HS-27A (cell line): Measurements from ENCODE around the gene TOP1.

Source experiments
- DNase-seq: peaks from one replicate; pipeline ENCODE4 v3.0.0-alpha.2; 2012; ENCODE audit warnings: low read depth, missing footprints

The TOP1 gene

DNA sequence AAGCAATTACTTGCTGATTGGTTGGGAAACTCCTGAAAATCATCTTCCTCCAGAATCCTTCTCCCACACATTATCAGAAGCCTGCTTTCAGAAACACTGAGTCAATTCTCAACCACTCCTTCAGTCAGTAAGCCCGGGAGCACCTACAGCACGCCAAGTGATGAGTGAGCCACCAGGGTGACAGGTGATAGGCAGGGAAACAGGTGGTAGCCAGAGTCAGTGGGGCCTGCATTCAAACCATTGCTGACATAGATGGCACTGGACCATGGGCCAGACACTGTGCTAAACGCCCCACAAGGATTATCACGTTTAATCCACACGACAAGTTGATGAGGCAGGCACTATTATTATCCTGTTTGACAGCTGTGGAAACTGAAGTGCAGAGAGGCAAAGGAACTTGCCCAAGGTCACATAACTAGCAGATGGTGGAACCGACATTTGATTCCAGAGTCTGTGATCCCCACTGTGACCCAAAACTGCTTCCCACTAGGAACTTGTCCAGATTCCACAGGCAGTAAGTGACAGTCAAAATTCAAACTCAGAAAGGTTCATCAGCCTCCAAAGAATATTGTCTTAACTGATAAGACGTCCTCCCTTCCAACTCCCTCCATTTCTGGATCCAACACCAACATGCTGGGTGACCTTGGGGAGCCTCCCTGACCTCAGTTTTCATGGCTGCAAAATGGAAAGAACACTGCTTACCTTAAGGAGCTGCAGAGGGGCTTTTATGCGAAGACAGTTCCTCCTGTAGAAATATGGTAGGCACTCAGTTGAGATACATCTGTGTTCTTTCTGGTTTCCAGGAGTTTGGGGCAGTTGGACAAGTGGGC is 23.9 kb upstream of the TOP1 start:
- no peak for DNase-seq

DNA sequence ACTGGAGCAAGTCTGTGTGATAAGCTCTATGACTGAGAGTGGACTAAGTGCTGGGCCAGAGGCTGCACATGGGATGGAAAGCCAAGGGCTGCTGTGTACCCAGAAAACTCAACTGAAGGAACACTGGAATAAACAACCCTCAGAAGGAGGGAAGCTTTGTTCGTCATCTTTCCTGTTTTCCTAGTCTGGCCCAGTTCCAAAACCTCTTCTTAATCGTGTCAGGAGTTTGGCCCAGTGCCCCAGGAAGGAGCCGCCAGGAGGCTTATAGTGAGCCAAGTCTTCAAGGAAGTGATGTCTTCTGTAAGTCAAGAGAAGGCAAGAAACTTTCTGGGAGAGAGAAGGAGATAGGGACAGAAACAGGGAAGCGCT is 23.3 kb upstream of the TOP1 start:
- DNase-seq, result peak; percentile 92

GRCh38 chr20:41006126-41006935 is 22.3 kb upstream of the TOP1 start:
- DNase-seq, result no peak

GRCh38 chr20:41006936-41007474 is 21.6 kb upstream of the TOP1 start:
- no peak for DNase-seq

DNA sequence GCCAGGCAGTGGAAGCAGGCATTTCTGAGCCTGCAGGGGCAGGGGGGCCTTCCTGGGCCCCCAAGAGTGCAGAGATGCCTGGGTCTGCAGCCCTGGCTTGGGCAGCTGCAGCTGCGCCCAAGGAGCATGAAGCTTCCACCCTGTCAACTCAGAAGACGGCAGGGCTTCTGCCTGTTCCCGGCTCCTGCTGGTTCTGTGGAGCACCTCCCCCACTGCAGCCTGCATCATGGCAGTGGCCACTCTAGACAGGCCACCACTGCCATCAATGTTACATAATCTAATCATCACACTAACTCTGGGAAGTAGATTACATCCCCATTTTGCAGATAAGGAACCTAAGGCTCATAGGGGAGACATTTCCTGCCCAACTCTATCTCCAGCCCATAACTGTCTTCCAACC is 21.1 kb upstream of the TOP1 start:
- DNase-seq, result no peak

DNA sequence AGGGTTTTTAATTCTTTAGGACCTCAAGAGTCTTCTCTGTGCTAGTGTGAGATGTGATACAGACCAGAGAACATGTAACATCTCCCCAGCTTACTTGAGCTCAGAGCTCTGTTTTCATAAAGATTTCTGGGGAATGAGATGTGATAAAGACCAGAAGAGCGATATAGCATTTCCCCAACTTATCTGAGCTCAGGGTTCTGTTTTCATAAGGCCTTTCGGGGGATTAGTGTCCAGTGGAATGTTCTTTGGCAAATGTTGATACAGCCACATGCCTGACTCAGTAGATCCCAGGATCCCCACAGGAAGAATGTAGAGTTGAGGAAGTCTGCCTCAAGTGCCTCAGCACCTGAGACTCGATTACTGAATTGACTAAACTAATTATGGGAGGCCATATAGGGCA is 18.7 kb upstream of the TOP1 start:
- no peak for DNase-seq

GRCh38 chr20:41011551-41012067 is 17.0 kb upstream of the TOP1 start:
- DNase-seq, result no peak

GRCh38 chr20:41014561-41015088 is 14.0 kb upstream of the TOP1 start:
- DNase-seq, result no peak

- DNase-seq, result no peak
These were observed 11.1 kb upstream of the TOP1 start for GRCh38 chr20:41017448-41018042.

- no peak for DNase-seq
These were observed 10.5 kb upstream of the TOP1 start for GRCh38 chr20:41018153-41018552.

DNA sequence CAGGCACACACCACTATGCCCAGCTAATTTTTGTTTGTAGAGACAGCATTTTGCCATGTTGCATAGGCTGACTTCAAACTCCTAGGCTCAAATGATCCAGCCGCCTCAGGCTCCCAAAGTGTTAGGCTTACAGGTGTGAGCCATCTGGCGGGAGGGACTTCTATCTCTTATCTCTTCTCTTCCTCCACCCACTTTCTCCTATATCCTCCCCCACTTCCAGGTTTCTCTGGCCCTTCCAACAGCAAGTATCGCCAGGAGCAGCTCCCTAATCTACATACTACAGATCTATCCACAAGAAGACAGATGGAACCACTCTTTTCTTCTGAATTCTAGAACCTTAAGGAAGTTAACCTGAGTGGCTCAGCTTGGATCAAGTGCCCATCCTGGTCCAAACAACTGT is 5.1 kb upstream of the TOP1 start:
- DNase-seq, result no peak

DNA sequence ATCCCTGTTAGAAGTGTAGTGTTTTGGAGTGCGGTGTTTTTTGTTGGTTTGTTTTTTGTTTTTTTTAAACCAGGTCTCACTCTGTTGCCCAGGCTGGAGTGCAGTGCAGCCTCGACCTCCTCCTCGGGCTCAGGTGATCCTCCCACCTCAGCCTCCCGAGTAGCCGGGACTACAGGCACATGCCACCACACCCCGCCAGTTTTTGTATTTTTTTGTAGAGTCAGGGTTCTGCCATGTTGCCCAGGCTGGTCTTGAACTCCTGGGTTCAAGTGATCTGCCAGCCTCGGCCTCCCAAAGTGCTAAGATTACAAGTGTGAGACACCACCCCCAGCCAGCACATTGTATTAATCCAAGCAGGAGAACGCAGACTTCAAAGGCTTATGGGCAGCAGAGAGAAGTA is 1.3 kb upstream of the TOP1 start:
- no peak for DNase-seq

DNA sequence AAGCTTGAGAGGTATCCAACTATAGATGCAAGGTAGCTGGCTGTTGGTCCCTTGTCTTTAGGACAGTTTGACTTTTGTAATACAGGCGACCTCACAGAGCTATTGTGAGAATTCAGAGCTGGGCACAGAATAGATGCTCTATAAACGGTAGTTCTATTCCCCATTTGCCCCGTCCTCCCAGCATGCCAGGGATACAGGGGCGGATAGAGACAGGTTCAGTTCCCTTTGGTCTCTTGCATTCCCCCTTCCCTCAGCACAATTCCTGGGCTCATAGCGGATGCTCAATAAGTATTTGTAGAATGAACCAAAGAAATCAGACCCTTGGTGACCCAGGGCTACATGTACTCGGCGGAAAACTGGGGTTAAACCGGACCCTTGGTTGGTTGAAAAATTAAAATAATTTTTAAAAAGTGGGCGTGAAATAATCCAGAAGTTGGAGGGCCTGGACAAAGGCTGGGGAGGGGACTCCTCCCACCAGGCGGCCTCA is 707 bp upstream of the TOP1 start:
- no peak for DNase-seq

DNA sequence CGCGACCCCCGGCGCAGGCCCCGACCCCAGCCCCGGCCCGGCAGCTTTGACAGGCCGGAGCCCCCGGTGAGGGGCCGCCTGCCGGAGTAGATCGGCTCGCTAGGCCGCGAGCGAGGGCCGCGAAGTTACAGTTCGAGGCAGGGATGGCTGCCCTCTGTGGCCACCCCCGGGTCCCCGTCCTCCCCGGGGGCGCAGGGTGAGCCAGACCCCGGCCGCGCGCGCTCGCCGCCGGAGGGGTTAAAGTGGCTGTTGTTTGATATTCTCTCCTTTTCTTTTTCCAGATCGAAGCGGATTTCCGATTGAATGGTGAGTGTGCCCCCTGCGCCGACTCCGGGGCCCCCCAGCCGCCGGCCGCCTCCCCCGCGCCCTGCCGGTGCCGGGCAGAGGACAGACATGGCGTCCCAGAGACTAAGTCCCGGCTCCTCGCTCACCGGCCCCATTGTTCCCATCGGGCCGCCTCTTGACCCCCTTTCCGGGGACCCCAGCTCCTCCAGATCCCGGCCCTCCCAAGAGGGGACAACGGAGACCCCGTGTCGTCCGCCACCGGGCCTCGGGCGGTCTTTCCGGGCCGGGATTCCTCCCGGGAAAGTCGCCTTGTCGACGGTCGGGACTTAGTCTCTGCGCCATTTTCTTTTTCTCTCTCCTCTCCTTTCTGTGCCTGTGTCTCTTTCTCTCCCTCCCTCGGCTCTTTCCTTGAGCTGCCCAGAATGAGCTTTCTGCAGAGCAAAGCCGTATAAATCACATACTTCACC is 704 bp downstream of the TOP1 start:
- DNase-seq, result no peak

- DNase-seq, result no peak
These were observed 1.4 kb downstream of the TOP1 start for GRCh38 chr20:41030061-41030460.

GRCh38 chr20:41030531-41031242 is 2.1 kb downstream of the TOP1 start:
- no peak for DNase-seq

DNA sequence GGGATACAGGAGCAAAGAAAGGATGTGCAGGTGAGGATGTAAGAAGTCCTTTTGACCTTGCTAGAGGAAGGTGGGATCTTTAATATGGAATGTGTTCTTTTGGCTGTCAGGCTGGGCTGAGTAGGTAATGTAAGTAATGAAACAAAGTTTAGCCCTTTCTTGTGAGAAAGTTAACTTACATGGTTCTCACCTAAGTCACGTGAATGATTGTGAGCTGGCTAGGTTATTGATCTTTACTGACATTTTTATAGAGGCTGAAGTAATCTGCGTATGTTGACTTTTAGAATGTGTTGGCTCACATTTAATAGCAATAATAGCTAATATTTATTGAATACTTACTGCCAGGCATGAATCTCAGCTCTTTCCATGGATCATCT is 2.6 kb downstream of the TOP1 start:
- DNase-seq, result no peak

GRCh38 chr20:41032271-41032670 is 3.6 kb downstream of the TOP1 start:
- no peak for DNase-seq

DNA sequence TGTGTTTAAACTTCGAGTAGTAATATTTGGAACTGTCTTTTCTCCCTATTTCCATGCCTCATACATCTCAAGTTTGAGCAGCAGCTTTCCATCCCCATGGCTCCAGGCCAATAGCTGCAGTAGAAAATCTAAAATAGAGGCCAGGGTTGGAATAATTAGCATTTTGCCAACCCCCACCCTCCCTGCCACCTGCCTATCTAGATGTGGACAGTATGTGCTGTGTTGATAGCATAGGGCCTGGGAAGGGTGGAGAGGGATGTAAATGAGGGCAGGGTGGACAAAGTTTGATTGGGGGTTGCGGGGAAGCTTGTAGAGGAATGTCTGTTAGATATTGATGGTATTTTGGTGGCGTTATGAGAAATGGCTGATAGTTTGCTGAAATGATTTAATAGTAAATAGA is 5.6 kb downstream of the TOP1 start:
- no peak for DNase-seq

DNA sequence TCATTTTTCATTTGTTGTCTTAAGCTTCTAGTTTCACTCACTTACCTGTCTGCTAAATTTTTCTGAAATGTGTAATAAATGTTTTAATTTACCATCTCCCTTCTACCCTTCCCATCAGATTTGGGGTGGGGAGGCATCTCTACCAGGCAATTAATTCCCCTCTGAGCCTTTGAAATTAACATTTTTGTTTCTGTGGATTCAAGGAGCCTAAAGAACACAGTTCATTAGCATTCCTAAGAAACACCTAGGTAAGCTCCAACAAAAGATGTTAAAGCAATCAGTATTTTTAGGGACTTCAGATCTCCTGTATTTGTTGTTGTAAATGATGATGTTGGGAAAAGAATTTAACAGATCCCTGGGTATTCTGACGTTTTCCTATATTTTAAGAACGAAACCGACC is 6.6 kb downstream of the TOP1 start:
- DNase-seq, result no peak

DNA sequence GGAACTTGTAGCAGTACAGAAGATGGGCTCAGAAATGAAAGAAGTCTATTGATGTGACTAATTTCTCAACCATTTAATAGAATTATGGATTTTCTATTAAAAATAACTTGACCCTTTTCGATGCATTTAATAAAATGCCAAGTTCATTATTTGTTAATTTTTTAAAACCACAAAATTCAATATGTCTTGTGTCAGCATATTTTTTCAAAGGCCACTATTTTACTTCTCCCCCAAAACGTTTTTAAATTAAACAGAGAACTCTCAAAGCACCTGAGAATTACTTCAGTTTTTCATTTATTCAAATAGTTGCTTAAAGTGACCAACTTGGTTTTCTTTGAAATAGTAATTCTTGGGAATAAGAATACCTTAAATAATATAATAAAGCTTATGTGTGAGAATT is 8.6 kb downstream of the TOP1 start:
- DNase-seq, result no peak
